Osteoblast (primary cell): ENCODE measurements around the gene TPCN1. TPM values are rescaled to one million over a fixed set of nuclear protein-coding genes. Genes with fewer than 3 reads are reported as not detected.

ENCODE experiments used
- DNase-seq: peaks from one replicate; pipeline ENCODE4 v3.0.0; 2011; ENCODE audit warnings: low spot score, mixed read lengths; ENCODE audit not compliant: insufficient read length; ENCODE audit errors: missing footprints
- H2AFZ ChIP-seq: 2 replicates; pipeline ENCODE4 v1.6.0; 2011; ENCODE audit warnings: mild to moderate bottlenecking, low read length
- H3K27ac ChIP-seq: 2 replicates; pipeline ENCODE4 v1.5.1; 2011; ENCODE audit warnings: mild to moderate bottlenecking, low read depth, low read length, moderate library complexity
- H3K27me3 ChIP-seq: 2 replicates; pipeline ENCODE4 v1.6.0; 2012; ENCODE audit warnings: mild to moderate bottlenecking, control low read depth, inconsistent platforms, low read length, moderate library complexity; ENCODE audit not compliant: insufficient read depth
- H3K36me3 ChIP-seq: 2 replicates; pipeline ENCODE4 v1.5.1; 2011; ENCODE audit warnings: mild to moderate bottlenecking, low read length, control low read depth, moderate library complexity; ENCODE audit not compliant: insufficient read depth
- H3K4me1 ChIP-seq: 2 replicates; pipeline ENCODE4 v1.5.1; 2011; ENCODE audit warnings: mild to moderate bottlenecking, low read length, control low read depth, moderate library complexity; ENCODE audit not compliant: insufficient read depth
- H3K4me2 ChIP-seq: 2 replicates; pipeline ENCODE4 v1.6.0; 2011; ENCODE audit warnings: mild to moderate bottlenecking, low read length; ENCODE audit not compliant: insufficient read depth
- H3K4me3 ChIP-seq: fragments of 200-600 bp; sonication (generic); 3 replicates; pipeline ENCODE4 v1.5.1; 2012; ENCODE audit warnings: mild to moderate bottlenecking, low read length, inconsistent platforms; ENCODE audit not compliant: insufficient read depth
- H3K79me2 ChIP-seq: 2 replicates; pipeline ENCODE4 v1.6.0; 2012; ENCODE audit warnings: mild to moderate bottlenecking, low read length, control low read depth, inconsistent platforms; ENCODE audit not compliant: insufficient read depth
- H3K9me3 ChIP-seq: 2 replicates; pipeline ENCODE4 v1.5.1; 2011; ENCODE audit warnings: low read depth, low read length, control low read depth
- H4K20me1 ChIP-seq: 2 replicates; pipeline ENCODE4 v1.6.0; 2012; ENCODE audit warnings: mild to moderate bottlenecking, low read length, control low read depth; ENCODE audit not compliant: insufficient read depth
- total RNA-seq: library from RNA; depleted of rRNA; stranded (reverse); fragments of >200 nt; gene quantifications from 2 replicates; pipeline ENCODE4 v1.2.3, GENCODE V29; 2012
- TF ChIP-seq, protein P1 (sequence below): IDR thresholded peaks from 2 replicates; pipeline ENCODE4 v1.5.1; 2011; ENCODE audit warnings: mild to moderate bottlenecking, low read depth, low read length, moderate library complexity; ENCODE audit errors: extremely low read depth

The TPCN1 gene
- total RNA-seq, 1 donor: 25.7 TPM

DNA sequence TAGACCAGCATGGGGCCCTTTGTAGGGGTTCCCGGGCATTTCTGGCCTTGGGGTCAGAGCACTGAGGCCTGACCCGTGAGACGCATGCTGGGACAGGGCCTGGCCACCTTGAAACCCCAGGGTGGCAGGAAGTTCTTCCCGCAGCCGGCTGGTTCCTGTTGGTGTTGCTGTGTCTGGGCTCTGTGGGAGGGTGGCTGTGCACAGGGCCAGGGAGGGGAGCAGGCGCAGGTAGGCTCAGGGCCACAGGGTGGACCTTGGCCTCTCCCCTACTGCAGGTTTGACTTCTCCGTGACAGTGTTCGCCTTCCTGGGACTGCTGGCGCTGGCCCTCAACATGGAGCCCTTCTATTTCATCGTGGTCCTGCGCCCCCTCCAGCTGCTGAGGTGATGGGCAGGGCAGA lies 65.4 kb downstream of the TPCN1 start:
- DNase-seq: peak; percentile 46
- Histone ChIP-seq H3K27me3 (no peaks in the 10 kb centered on the region), H3K4me2 (no peak overlapping the region), H3K4me3 (no peak overlapping the region), H3K27ac (no peak overlapping the region), H3K36me3 (peaks cover 15% of the 10 kb centered on the region), H3K9me3 (no peaks in the 10 kb centered on the region), H3K4me1 (peaks cover 10% of the 10 kb centered on the region), H4K20me1 (peaks cover 3% of the 10 kb centered on the region), H3K79me2 (no peaks in the 10 kb centered on the region), H2AFZ (no peak overlapping the region)
- TF ChIP-seq, protein P1, sequence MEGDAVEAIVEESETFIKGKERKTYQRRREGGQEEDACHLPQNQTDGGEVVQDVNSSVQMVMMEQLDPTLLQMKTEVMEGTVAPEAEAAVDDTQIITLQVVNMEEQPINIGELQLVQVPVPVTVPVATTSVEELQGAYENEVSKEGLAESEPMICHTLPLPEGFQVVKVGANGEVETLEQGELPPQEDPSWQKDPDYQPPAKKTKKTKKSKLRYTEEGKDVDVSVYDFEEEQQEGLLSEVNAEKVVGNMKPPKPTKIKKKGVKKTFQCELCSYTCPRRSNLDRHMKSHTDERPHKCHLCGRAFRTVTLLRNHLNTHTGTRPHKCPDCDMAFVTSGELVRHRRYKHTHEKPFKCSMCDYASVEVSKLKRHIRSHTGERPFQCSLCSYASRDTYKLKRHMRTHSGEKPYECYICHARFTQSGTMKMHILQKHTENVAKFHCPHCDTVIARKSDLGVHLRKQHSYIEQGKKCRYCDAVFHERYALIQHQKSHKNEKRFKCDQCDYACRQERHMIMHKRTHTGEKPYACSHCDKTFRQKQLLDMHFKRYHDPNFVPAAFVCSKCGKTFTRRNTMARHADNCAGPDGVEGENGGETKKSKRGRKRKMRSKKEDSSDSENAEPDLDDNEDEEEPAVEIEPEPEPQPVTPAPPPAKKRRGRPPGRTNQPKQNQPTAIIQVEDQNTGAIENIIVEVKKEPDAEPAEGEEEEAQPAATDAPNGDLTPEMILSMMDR: no peak

DNA sequence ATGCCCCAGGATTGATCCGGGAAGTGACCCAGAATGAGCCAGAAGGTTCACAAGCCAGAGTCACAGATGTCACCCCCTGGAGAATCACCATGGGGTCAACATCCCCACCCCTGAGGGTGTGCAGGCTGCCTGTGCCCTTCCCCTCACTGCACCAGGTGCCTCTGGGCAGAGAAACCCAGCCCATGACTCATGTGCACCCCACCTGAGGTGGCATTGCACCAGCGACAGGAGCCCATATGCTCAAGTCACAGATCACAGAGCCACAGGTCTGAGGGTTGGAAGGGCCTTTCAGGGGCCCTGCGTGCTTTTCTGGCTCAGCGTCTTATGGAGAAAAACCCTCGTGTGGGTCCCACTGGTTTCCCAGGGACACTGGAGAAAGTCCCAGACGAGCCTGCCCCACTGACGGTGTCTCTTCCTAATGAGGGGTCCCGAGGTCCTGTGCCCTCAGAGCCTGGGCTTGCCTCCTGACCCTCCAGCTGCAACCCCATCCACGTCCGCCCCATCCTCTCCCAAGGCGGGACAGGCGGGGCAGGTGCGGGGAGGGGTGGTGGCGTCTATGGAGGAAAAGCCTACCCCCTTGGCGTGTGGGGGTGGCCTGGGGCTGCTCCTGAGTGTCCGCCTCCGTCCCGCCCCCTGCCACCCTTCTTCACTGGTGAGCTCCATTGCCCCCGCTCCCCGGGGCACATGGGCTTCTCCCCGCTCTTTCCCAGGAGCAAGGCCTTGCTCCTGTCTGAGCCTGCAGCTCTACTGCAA lies 66.1 kb downstream of the TPCN1 start:
- TF ChIP-seq, protein P1: no peak
- H3K27ac ChIP-seq: no peak overlapping the region
- H3K4me1 ChIP-seq: peaks cover 16% of the 10 kb centered on the region
- H2AFZ ChIP-seq: no peak overlapping the region
- peak; percentile 73 for DNase-seq
- no peaks in the 10 kb centered on the region for H3K79me2 ChIP-seq
- no peaks in the 10 kb centered on the region for H3K27me3 ChIP-seq
- H3K36me3 ChIP-seq: peaks cover 15% of the 10 kb centered on the region
- H3K4me3 ChIP-seq: no peak overlapping the region
- H3K4me2 ChIP-seq: no peak overlapping the region
- no peaks in the 10 kb centered on the region for H3K9me3 ChIP-seq
- peaks cover 3% of the 10 kb centered on the region for H4K20me1 ChIP-seq

DNA sequence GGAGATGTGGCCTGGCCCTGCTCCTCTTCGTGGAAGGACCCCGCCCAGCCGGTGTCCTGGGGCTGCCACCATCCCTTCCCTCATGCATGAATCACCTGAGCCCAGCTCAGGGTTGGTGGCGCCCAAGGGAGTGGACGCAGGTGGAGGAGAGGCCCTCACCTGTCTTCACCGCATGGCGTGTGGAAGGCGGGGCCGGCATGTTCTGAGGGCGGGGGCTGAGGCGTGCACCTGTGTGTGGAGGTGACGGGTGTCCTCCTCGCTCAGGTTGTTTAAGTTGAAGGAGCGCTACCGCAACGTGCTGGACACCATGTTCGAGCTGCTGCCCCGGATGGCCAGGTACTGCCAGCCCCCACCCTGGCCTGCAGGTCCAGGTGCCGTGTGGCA lies 66.6 kb downstream of the TPCN1 start:
- no peak overlapping the region for H3K4me2 ChIP-seq
- H3K79me2 ChIP-seq: no peaks in the 10 kb centered on the region
- H3K4me1 ChIP-seq: peaks cover 19% of the 10 kb centered on the region
- H3K4me3 ChIP-seq: no peak overlapping the region
- H3K36me3 ChIP-seq: peaks cover 17% of the 10 kb centered on the region
- no peaks in the 10 kb centered on the region for H3K27me3 ChIP-seq
- no peak overlapping the region for H2AFZ ChIP-seq
- TF ChIP-seq, protein P1: no peak
- H4K20me1 ChIP-seq: peaks cover 3% of the 10 kb centered on the region
- no peak overlapping the region for H3K27ac ChIP-seq
- H3K9me3 ChIP-seq: no peaks in the 10 kb centered on the region
- DNase-seq: peak; percentile 73

DNA sequence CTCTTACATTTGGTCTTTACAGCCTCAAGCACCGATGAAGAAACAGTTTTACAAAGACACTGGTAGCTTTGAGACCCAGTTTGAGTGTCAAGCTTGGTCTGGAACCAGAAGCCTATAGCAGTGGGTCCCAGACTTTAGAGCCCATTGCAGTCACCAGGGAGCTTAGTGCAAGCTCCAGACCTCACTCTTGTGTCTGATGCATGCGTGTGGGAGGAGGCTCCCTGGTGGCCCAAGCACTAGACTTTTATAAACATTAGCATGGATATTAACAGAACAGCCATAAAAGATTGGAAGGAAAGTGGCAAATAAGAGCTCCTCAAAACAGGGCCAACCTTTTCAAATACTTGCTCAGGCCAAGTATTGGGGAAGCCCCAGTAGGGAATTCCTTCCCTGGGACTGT lies 68.1 kb downstream of the TPCN1 start:
- TF ChIP-seq, protein P1: no peak
- no peaks in the 10 kb centered on the region for H3K79me2 ChIP-seq

More for the DNA sequence above, 68.1 kb downstream of the TPCN1 start:
- peaks cover 3% of the 10 kb centered on the region for H4K20me1 ChIP-seq
- peak; percentile 91 for DNase-seq
- no peaks in the 10 kb centered on the region for H3K27me3 ChIP-seq
- H3K9me3 ChIP-seq: no peaks in the 10 kb centered on the region
- H3K4me3 ChIP-seq: no peak overlapping the region
- H2AFZ ChIP-seq: no peak overlapping the region
- no peak overlapping the region for H3K4me2 ChIP-seq
- no peak overlapping the region for H3K27ac ChIP-seq
- peaks cover 19% of the 10 kb centered on the region for H3K36me3 ChIP-seq
- H3K4me1 ChIP-seq: peaks cover 19% of the 10 kb centered on the region
